Uterus (tissue), 2 donors: ENCODE data around the gene CD302.

ENCODE experiments used
- POLR2A ChIP-seq, 2 donors: fragments of 450-650 bp; IDR thresholded peaks; one replicate each; pipeline ENCODE4 v1.6.1; 2016; ENCODE audit warnings: antibody characterized with exemption in 2 of 2, mild to moderate bottlenecking in 1 of 2, moderate library complexity in 1 of 2
- TF ChIP-seq, protein P1 (sequence below), 4 experiments: fragments of 200-600 bp in 2 of 4; fragments of 450-650 bp in 2 of 4; sonication (generic) in 2 of 4; IDR thresholded peaks; one replicate each; pipeline ENCODE4 v1.5.1; 2016 to 2019; ENCODE audit warnings: antibody characterized with exemption in 4 of 4, mild to moderate bottlenecking in 2 of 4, moderate library complexity in 1 of 4

DNA sequence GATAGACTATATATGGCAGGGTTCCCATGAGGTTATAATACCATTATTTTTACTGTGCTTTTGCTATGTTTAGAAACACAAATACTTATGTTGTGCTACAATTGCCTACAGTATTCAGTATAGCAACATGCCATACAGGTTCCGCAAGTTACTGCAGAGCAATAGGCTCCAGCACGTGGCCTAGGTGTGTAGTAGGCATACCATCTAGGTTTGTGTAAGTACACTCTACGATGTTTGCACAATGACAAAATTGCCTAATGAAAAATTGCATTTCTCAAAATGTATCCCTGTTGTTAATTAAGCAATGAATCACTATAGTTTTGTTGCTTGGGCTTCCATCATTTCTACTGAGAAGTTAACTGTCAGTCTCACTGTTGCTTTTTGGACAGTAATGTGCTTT is 9.8 kb downstream of the CD302 start:
- TF ChIP-seq, protein P1, sequence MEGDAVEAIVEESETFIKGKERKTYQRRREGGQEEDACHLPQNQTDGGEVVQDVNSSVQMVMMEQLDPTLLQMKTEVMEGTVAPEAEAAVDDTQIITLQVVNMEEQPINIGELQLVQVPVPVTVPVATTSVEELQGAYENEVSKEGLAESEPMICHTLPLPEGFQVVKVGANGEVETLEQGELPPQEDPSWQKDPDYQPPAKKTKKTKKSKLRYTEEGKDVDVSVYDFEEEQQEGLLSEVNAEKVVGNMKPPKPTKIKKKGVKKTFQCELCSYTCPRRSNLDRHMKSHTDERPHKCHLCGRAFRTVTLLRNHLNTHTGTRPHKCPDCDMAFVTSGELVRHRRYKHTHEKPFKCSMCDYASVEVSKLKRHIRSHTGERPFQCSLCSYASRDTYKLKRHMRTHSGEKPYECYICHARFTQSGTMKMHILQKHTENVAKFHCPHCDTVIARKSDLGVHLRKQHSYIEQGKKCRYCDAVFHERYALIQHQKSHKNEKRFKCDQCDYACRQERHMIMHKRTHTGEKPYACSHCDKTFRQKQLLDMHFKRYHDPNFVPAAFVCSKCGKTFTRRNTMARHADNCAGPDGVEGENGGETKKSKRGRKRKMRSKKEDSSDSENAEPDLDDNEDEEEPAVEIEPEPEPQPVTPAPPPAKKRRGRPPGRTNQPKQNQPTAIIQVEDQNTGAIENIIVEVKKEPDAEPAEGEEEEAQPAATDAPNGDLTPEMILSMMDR (IDR thresholded peaks at IDR 0.05) = no peak
- no peak for TF ChIP-seq POLR2A (IDR thresholded peaks at IDR 0.05)
